HCT116 (cell line): Measurements from ENCODE around the gene ZNF521. TPM values are rescaled to one million over a fixed set of nuclear protein-coding genes. Genes with fewer than 3 reads are reported as not detected.

Experiments used
- ATAC-seq: fragments of 200-7000 bp; cut with Tn5 transposase; 2 replicates; pipeline ENCODE4 v1.9.1; 2020; ENCODE audit warnings: mild to moderate bottlenecking, moderate library complexity
- BruUV-seq: library from RNA; stranded (reverse); fragments of 400-500 nt; replicated peaks from 2 replicates; lab custom pipeline; 2021; lab: Mats Ljungman, UMichigan
- CTCF ChIA-PET: fragments of 300-600 bp; sonication (Branson Sonifier 250); formaldehyde crosslinking; loops from one replicate; lab custom pipeline; 2021; ENCODE audit warnings: antibody characterized with exemption; lab: Charles Lee
- POLR2A ChIA-PET: fragments of 300-600, 350-600 bp; sonication (Branson Sonifier 250); formaldehyde crosslinking; loops from one replicate; lab custom pipeline; 2021; ENCODE audit warnings: antibody characterized with exemption; lab: Charles Lee
- RAD21 ChIA-PET, 2 experiments: fragments of 300-600 bp; sonication (Branson Sonifier 250); formaldehyde crosslinking; loops; one replicate each; lab custom pipeline; 2023; ENCODE audit warnings: low total read pairs in 2 of 2; ENCODE audit not compliant: uncharacterized antibody in 2 of 2, unreplicated experiment in 2 of 2, low non-redundant PET in 1 of 2; lab: Charles Lee
- DNase-seq: peaks from one replicate; pipeline ENCODE4 v3.0.0-alpha.2; 2010; ENCODE audit warnings: low read depth, low spot score
- H2AFZ ChIP-seq: fragments of 200-600 bp; shearing (Covaris generic), sonication (generic); 2 replicates; pipeline ENCODE4 v1.6.1; 2017; ENCODE audit warnings: low read depth, mixed run types, mixed read lengths, antibody characterized with exemption, low read length; ENCODE audit not compliant: poor library complexity, severe bottlenecking
- H3K27ac ChIP-seq: 2 replicates; pipeline ENCODE4 v1.5.1; 2012; ENCODE audit warnings: low read depth, low read length
- H3K27me3 ChIP-seq: fragments of 200-600 bp; sonication (generic); 2 replicates; pipeline ENCODE4 v1.6.1; 2016; ENCODE audit warnings: mixed run types, low read length, mixed read lengths; ENCODE audit not compliant: insufficient read depth
- H3K36me3 ChIP-seq, 2 experiments: fragments of 200-500 bp in 1 of 2; fragments of 200-600 bp in 1 of 2; sonication (Bioruptor generic) in 1 of 2; sonication (generic) in 1 of 2; 2 replicates each; pipeline versions ENCODE4 v1.5.1 to v1.6.1; 2014 to 2016; ENCODE audit warnings: low read length in 2 of 2, inconsistent platforms in 1 of 2, mixed read lengths in 1 of 2, mixed run types in 1 of 2; ENCODE audit not compliant: insufficient read depth in 2 of 2, control insufficient read depth in 1 of 2
- H3K4me1 ChIP-seq, 2 experiments: fragments of 200-600 bp in 1 of 2; sonication (generic) in 1 of 2; 2 replicates each; pipeline versions ENCODE4 v1.5.1 to v1.6.1; 2012 to 2017; ENCODE audit warnings: low read length in 2 of 2, inconsistent platforms in 1 of 2, mild to moderate bottlenecking in 1 of 2, mixed read lengths in 1 of 2, mixed run types in 1 of 2, moderate library complexity in 1 of 2; ENCODE audit not compliant: insufficient read depth in 2 of 2, control insufficient read depth in 1 of 2
- H3K4me2 ChIP-seq: fragments of 200-600 bp; sonication (generic); 2 replicates; pipeline ENCODE4 v1.6.1; 2017; ENCODE audit warnings: mixed run types, low read length, mixed read lengths
- H3K4me3 ChIP-seq, 2 experiments: fragments of 200-600 bp in 1 of 2; sonication (generic) in 1 of 2; replicated peaks in 1 of 2; 2 replicates each; pipeline ENCODE4 v1.5.1; 2011 to 2016; ENCODE audit warnings: low read length in 2 of 2, control low read depth in 1 of 2, low read depth in 1 of 2, mild to moderate bottlenecking in 1 of 2, mixed read lengths in 1 of 2, mixed run types in 1 of 2
- H3K79me2 ChIP-seq: fragments of 200-600 bp; sonication (generic); 2 replicates; pipeline ENCODE4 v1.6.1; 2017; ENCODE audit warnings: mild to moderate bottlenecking, mixed run types, low read length, moderate library complexity, mixed read lengths; ENCODE audit not compliant: insufficient read depth
- H3K9ac ChIP-seq: fragments of 200-600 bp; sonication (generic); 2 replicates; pipeline ENCODE4 v1.6.1; 2016; ENCODE audit warnings: low read length, mixed read lengths
- H3K9me2 ChIP-seq: fragments of 200-600 bp; sonication (generic), shearing (Covaris generic); 2 replicates; pipeline ENCODE4 v1.6.1; 2017; ENCODE audit warnings: mixed run types, mild to moderate bottlenecking, moderate library complexity; ENCODE audit not compliant: insufficient read depth
- H3K9me3 ChIP-seq, 2 experiments: fragments of 200-500 bp in 1 of 2; fragments of 200-600 bp in 1 of 2; sonication (Bioruptor generic) in 1 of 2; sonication (generic) in 1 of 2; 2 replicates each; pipeline ENCODE4 v1.6.1; 2014 to 2017; ENCODE audit warnings: low read length in 2 of 2, mixed read lengths in 2 of 2, inconsistent platforms in 1 of 2, low read depth in 1 of 2, mild to moderate bottlenecking in 1 of 2, mixed run types in 1 of 2, moderate library complexity in 1 of 2; ENCODE audit not compliant: control insufficient read depth in 1 of 2, insufficient read depth in 1 of 2
- H4K20me1 ChIP-seq: fragments of 200-600 bp; sonication (generic), shearing (Covaris generic); 2 replicates; pipeline ENCODE4 v1.6.1; 2017; ENCODE audit warnings: mixed run types, mild to moderate bottlenecking, moderate library complexity; ENCODE audit not compliant: insufficient read depth
- CBX3 ChIP-seq: IDR thresholded peaks from 2 replicates; pipeline ENCODE4 v1.6.1; 2012; ENCODE audit warnings: low read depth
- EGR1 ChIP-seq: IDR thresholded peaks from 2 replicates; pipeline ENCODE4 v1.6.1; 2012; ENCODE audit warnings: low read depth
- ELF1 ChIP-seq: IDR thresholded peaks from 2 replicates; pipeline ENCODE4 v1.6.1; 2012; ENCODE audit warnings: low read depth, borderline replicate concordance
- EZH2 ChIP-seq: fragments of 200-600 bp; sonication (generic); IDR thresholded peaks from 2 replicates; pipeline ENCODE4 v1.6.1; 2017; ENCODE audit warnings: antibody characterized with exemption, mixed run types
- EZH2phosphoT487 ChIP-seq: fragments of 200-600 bp; IDR thresholded peaks from 2 replicates; pipeline ENCODE4 v1.6.1; 2018; ENCODE audit warnings: antibody characterized with exemption, borderline replicate concordance
- FOSL1 ChIP-seq: IDR thresholded peaks from 2 replicates; pipeline ENCODE4 v1.6.1; 2012; ENCODE audit warnings: low read depth
- JUND ChIP-seq: IDR thresholded peaks from 2 replicates; pipeline ENCODE4 v1.6.1; 2012
- POLR2A ChIP-seq: IDR thresholded peaks from 2 replicates; pipeline ENCODE4 v1.7.0; 2011; ENCODE audit warnings: borderline replicate concordance; ENCODE audit not compliant: insufficient read depth, insufficient read length; ENCODE audit errors: extremely low read depth
- POLR2AphosphoS5 ChIP-seq: IDR thresholded peaks from 2 replicates; pipeline ENCODE4 v1.6.1; 2011; ENCODE audit warnings: mild to moderate bottlenecking, low read depth, low read length, moderate library complexity
- RAD21 ChIP-seq: IDR thresholded peaks from 2 replicates; pipeline ENCODE4 v1.6.1; 2012; ENCODE audit warnings: low read depth, mild to moderate bottlenecking
- SIN3A ChIP-seq: IDR thresholded peaks from 2 replicates; pipeline ENCODE4 v1.6.1; 2012; ENCODE audit warnings: low read depth
- SP1 ChIP-seq: IDR thresholded peaks from 2 replicates; pipeline ENCODE4 v1.6.1; 2012; ENCODE audit warnings: low read depth
- TCF7L2 ChIP-seq: IDR thresholded peaks from 2 replicates; pipeline ENCODE4 v1.7.0; 2011; ENCODE audit warnings: borderline replicate concordance, inconsistent platforms; ENCODE audit not compliant: insufficient read depth, insufficient read length; ENCODE audit errors: extremely low read depth
- YY1 ChIP-seq: IDR thresholded peaks from 2 replicates; pipeline ENCODE4 v1.6.1; 2011; ENCODE audit warnings: low read length, low read depth, moderate library complexity, mild to moderate bottlenecking; ENCODE audit not compliant: insufficient replicate concordance; ENCODE audit errors: extremely low read depth
- ZNF274 ChIP-seq: fragments of 200-500 bp; sonication (Bioruptor generic); IDR thresholded peaks from 2 replicates; pipeline ENCODE4 v1.6.1; 2014; ENCODE audit warnings: mild to moderate bottlenecking, low read depth, low read length, inconsistent platforms
- intact Hi-C: fragments of 100-400 bp; cut with micrococcal nuclease; formaldehyde crosslinking; loops from 2 replicates; pipeline ENCODE4 v1.10.0; 2022
- total RNA-seq: library from RNA; stranded (reverse); gene quantifications from one replicate; pipeline ENCODE4 v1.2.1, GENCODE V29; 2021; ENCODE audit not compliant: unreplicated experiment
- TF ChIP-seq, protein P1 (sequence below): IDR thresholded peaks from 2 replicates; pipeline ENCODE4 v1.6.1; 2012
- TF ChIP-seq, protein P2 (sequence below): IDR thresholded peaks from 2 replicates; pipeline ENCODE4 v1.6.1; 2011; ENCODE audit warnings: mild to moderate bottlenecking, low read length, moderate library complexity; ENCODE audit not compliant: insufficient replicate concordance; ENCODE audit errors: extremely low read depth
- TF ChIP-seq, protein P3 (sequence below): IDR thresholded peaks from 2 replicates; pipeline ENCODE4 v1.6.1; 2012
- TF ChIP-seq, protein P4 (sequence below): IDR thresholded peaks from 2 replicates; pipeline ENCODE4 v1.6.1; 2012; ENCODE audit warnings: low read depth

Gene ZNF521
- total RNA-seq, 1 experiment from 2014 or later = 0.10 TPM

DNA sequence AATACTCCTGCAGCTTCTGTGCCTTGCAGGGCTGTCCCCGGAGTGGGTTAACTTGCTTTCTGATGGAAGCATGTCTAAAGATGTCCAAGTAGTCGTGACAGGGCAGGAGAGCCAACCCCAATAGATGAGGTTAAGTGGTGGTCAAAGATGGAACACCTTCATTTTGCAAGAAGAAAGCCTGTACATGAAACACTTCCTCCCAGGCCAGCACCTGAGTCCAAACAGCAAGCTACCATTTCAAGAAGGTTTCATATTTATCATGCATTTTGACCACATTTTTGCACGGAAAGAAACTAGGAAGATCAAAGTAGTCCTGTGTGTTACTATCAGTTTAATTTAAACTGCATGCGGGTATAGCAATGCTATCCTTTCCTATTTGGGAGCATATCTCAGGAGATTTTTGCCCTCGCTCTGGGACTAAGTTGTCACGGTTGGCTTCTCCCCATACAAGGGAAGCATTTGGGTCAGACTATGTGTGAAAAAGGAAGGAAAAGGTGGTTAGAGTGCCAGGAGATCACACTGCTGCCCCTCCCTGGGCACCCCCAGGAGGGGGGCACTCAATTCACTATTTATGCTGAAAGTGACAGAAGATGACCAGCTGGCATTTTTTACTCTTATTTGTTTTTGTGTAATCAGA is 187.6 kb downstream of the ZNF521 start:
- Histone ChIP-seq H3K4me1 (no peaks in the 10 kb centered on the region), H3K36me3 (no peaks in the 10 kb centered on the region; a peak in 1 of 4 replicates)
- no peak for TF ChIP-seq TCF7L2
- TF ChIP-seq POLR2A = no peak
- TF ChIP-seq CBX3 = no peak
- TF ChIP-seq ZNF274 = no peak
- no peak for TF ChIP-seq SP1
- no peak for TF ChIP-seq POLR2AphosphoS5
- TF ChIP-seq, protein P1, sequence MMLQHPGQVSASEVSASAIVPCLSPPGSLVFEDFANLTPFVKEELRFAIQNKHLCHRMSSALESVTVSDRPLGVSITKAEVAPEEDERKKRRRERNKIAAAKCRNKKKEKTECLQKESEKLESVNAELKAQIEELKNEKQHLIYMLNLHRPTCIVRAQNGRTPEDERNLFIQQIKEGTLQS = no peak
- TF ChIP-seq YY1 = no peak
- TF ChIP-seq EGR1 = no peak
- no peak for TF ChIP-seq ELF1
- no peak for TF ChIP-seq JUND
- no peak for TF ChIP-seq FOSL1
- no peak for TF ChIP-seq SIN3A
- TF ChIP-seq, protein P2, sequence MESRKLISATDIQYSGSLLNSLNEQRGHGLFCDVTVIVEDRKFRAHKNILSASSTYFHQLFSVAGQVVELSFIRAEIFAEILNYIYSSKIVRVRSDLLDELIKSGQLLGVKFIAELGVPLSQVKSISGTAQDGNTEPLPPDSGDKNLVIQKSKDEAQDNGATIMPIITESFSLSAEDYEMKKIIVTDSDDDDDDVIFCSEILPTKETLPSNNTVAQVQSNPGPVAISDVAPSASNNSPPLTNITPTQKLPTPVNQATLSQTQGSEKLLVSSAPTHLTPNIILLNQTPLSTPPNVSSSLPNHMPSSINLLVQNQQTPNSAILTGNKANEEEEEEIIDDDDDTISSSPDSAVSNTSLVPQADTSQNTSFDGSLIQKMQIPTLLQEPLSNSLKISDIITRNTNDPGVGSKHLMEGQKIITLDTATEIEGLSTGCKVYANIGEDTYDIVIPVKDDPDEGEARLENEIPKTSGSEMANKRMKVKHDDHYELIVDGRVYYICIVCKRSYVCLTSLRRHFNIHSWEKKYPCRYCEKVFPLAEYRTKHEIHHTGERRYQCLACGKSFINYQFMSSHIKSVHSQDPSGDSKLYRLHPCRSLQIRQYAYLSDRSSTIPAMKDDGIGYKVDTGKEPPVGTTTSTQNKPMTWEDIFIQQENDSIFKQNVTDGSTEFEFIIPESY = no peak
- TF ChIP-seq EZH2 = no peak
- TF ChIP-seq RAD21 = no peak
- TF ChIP-seq, protein P3, sequence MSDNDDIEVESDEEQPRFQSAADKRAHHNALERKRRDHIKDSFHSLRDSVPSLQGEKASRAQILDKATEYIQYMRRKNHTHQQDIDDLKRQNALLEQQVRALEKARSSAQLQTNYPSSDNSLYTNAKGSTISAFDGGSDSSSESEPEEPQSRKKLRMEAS = no peak
- TF ChIP-seq, protein P4, sequence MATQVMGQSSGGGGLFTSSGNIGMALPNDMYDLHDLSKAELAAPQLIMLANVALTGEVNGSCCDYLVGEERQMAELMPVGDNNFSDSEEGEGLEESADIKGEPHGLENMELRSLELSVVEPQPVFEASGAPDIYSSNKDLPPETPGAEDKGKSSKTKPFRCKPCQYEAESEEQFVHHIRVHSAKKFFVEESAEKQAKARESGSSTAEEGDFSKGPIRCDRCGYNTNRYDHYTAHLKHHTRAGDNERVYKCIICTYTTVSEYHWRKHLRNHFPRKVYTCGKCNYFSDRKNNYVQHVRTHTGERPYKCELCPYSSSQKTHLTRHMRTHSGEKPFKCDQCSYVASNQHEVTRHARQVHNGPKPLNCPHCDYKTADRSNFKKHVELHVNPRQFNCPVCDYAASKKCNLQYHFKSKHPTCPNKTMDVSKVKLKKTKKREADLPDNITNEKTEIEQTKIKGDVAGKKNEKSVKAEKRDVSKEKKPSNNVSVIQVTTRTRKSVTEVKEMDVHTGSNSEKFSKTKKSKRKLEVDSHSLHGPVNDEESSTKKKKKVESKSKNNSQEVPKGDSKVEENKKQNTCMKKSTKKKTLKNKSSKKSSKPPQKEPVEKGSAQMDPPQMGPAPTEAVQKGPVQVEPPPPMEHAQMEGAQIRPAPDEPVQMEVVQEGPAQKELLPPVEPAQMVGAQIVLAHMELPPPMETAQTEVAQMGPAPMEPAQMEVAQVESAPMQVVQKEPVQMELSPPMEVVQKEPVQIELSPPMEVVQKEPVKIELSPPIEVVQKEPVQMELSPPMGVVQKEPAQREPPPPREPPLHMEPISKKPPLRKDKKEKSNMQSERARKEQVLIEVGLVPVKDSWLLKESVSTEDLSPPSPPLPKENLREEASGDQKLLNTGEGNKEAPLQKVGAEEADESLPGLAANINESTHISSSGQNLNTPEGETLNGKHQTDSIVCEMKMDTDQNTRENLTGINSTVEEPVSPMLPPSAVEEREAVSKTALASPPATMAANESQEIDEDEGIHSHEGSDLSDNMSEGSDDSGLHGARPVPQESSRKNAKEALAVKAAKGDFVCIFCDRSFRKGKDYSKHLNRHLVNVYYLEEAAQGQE = no peak
- no peak for TF ChIP-seq EZH2phosphoT487
- TF ChIP-seq, all 23 proteins: peak for 0
- H3K4me3 ChIP-seq = no peak overlapping the region
- DNase-seq (no peak), ATAC-seq (no peak)
- CTCF ChIA-PET = no interaction called here
- no peaks in the 10 kb centered on the region for H4K20me1 ChIP-seq
- H3K27me3 ChIP-seq = no peaks in the 10 kb centered on the region
- no peak overlapping the region for H2AFZ ChIP-seq
- H3K27ac ChIP-seq = no peak overlapping the region
- intact Hi-C loops = no loop called here
- BruUV-seq = no TSS peak
- H3K9me2 ChIP-seq = no peaks in the 10 kb centered on the region
- H3K79me2 ChIP-seq = no peaks in the 10 kb centered on the region
- H3K4me2 ChIP-seq = no peak overlapping the region
- H3K9ac ChIP-seq = no peak overlapping the region
- POLR2A ChIA-PET = no interaction called here
- H3K9me3 ChIP-seq = no peaks in the 10 kb centered on the region
- RAD21 ChIA-PET = no interaction called here
